CD4-positive, alpha-beta T cell treated with Interleukin-12 subunit alpha and Interleukin-12 subunit beta, for 1 hour (primary cell): ENCODE data around the gene SEZ6L2.
"Not testable (repeated sequence)": the region's sequence is repeated elsewhere in the genome, so short reads cannot be mapped to it uniquely, and the experiment has no call there.

Experiments used
- DNase-seq: peaks from one replicate; pipeline ENCODE4 v3.0.0-alpha.2; 2020

The SEZ6L2 gene

GRCh38 chr16:29881050-29881449 lies 18.3 kb downstream of the SEZ6L2 start:
- DNase-seq, result no peak

- DNase-seq, result no peak
Measured at GRCh38 chr16:29878172-29878571, 21.2 kb downstream of the SEZ6L2 start.

- peak; percentile 63 for DNase-seq
Measured at GRCh38 chr16:29877266-29877961, 21.9 kb downstream of the SEZ6L2 start.

GRCh38 chr16:29876594-29877249 lies 22.6 kb downstream of the SEZ6L2 start:
- peak; percentile 40 for DNase-seq

GRCh38 chr16:29876217-29876593 lies 23.1 kb downstream of the SEZ6L2 start:
- DNase-seq, result peak; percentile 4

GRCh38 chr16:29875206-29875605 lies 24.1 kb downstream of the SEZ6L2 start:
- no peak for DNase-seq

GRCh38 chr16:29873319-29873718 lies 26.0 kb downstream of the SEZ6L2 start:
- DNase-seq, result no peak

GRCh38 chr16:29871822-29872546 lies 27.4 kb downstream of the SEZ6L2 start:
- DNase-seq, result no peak

- not testable (repeated sequence) for DNase-seq
Measured at GRCh38 chr16:29869067-29869466, 30.3 kb downstream of the SEZ6L2 start.

- no peak for DNase-seq
Measured at GRCh38 chr16:29868396-29869009, 30.8 kb downstream of the SEZ6L2 start.

GRCh38 chr16:29864205-29864604 lies 35.1 kb downstream of the SEZ6L2 start:
- DNase-seq, result no peak

- no peak for DNase-seq
Measured at GRCh38 chr16:29863669-29863984, 35.7 kb downstream of the SEZ6L2 start.

- peak; percentile 96 for DNase-seq
Measured at GRCh38 chr16:29862884-29863668, 36.3 kb downstream of the SEZ6L2 start, which contains the start of gene CDIPT. TSS of gene CDIPT (minus strand) at chr16:29863226. CDS start at chr16:29862857, 369 bp downstream.

- DNase-seq, result no peak
Measured at GRCh38 chr16:29862383-29862883, 36.9 kb downstream of the SEZ6L2 start.

GRCh38 chr16:29860218-29860617 lies 39.1 kb downstream of the SEZ6L2 start:
- DNase-seq, result no peak

GRCh38 chr16:29858974-29859373 lies 40.4 kb downstream of the SEZ6L2 start:
- no peak for DNase-seq

GRCh38 chr16:29858149-29858849 lies 41.1 kb downstream of the SEZ6L2 start:
- DNase-seq, result no peak

- DNase-seq, result no peak
Measured at GRCh38 chr16:29857133-29857760, 42.1 kb downstream of the SEZ6L2 start.

GRCh38 chr16:29854520-29855100 lies 44.7 kb downstream of the SEZ6L2 start:
- DNase-seq, result no peak

- DNase-seq, result no peak
Measured at GRCh38 chr16:29852654-29853053, 46.7 kb downstream of the SEZ6L2 start.

- DNase-seq, result no peak
Measured at GRCh38 chr16:29850998-29851397, 48.4 kb downstream of the SEZ6L2 start.
